ENCODE measurements around the gene MYO5A.

Gene MYO5A

DNA sequence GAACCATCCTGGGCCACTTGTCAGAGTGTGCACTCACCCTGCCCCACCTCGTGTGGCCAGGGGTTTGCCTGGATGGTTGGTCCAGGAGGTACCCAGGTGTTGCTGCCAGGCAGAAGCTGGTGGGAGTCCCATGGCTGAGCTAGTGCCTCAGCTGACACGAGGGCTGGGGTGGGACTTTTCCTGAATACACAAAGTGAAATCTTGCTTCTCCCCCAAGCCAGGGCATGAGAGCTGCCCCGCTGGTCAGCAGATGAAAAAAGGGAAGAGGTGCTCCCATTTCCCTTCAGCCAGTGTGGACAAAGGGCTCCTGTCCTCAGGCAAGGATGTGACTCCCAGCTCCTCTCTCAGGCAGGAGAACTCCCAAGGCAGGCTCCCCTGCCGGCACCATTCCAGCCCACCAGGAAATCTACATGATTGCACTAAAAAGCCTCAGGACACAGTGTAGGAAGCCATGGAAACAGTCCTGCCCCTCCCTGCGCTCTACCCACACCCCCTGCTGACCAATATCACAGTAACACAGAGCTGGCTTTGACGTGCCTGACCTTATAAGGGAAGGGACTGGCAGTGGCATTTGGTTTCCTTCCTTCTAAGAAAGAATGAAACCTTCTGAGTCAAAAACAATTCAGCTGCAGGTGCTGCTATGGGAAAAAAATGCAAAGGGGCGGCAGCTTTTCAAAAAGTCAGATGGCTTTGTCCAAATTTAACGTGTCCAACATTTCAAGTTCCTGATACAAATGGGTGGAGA is 267.0 kb downstream of the MYO5A start:
- TF ChIP-seq, protein P1, sequence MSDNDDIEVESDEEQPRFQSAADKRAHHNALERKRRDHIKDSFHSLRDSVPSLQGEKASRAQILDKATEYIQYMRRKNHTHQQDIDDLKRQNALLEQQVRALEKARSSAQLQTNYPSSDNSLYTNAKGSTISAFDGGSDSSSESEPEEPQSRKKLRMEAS (IDR thresholded peaks at IDR 0.05; ENCODE audit: low read depth, low read length) = no peak
- TF ChIP-seq MYC (IDR thresholded peaks at IDR 0.05; ENCODE audit: low read depth, low read length) (no peak), POLR2A (IDR thresholded peaks at IDR 0.05; ENCODE audit: extremely low read depth, insufficient read length) (no peak)
- TF ChIP-seq, protein P2, sequence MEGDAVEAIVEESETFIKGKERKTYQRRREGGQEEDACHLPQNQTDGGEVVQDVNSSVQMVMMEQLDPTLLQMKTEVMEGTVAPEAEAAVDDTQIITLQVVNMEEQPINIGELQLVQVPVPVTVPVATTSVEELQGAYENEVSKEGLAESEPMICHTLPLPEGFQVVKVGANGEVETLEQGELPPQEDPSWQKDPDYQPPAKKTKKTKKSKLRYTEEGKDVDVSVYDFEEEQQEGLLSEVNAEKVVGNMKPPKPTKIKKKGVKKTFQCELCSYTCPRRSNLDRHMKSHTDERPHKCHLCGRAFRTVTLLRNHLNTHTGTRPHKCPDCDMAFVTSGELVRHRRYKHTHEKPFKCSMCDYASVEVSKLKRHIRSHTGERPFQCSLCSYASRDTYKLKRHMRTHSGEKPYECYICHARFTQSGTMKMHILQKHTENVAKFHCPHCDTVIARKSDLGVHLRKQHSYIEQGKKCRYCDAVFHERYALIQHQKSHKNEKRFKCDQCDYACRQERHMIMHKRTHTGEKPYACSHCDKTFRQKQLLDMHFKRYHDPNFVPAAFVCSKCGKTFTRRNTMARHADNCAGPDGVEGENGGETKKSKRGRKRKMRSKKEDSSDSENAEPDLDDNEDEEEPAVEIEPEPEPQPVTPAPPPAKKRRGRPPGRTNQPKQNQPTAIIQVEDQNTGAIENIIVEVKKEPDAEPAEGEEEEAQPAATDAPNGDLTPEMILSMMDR (IDR thresholded peaks at IDR 0.05; ENCODE audit: low read depth, low read length) = no peak
- H3K4me3 ChIP-seq (ENCODE audit: low read depth, low read length) = no peak overlapping the region
- peak; percentile 54 for DNase-seq (ENCODE audit: low read depth)

DNA sequence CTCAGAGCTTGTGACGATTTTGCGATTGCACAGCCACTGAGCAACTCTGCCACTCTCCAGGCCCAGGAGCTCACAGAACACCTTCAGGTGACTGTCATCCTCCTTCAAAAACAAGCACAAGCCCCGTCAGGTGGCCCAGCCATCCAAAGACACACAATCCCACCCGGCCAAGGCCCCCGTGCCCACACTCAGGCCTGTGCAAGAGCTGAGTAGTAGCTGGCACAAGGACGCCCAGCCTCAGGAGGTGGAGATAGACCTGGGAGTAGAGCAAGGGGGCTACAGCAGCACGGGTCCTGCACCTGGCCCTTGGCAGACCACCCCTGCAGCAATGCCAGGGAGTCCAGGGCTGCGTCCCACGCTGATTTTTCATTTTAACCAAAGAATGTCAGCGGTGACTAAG is 267.7 kb downstream of the MYO5A start:
- H3K4me3 ChIP-seq (ENCODE audit: low read depth, low read length) = no peak overlapping the region
- no peak for TF ChIP-seq MYC (IDR thresholded peaks at IDR 0.05; ENCODE audit: low read depth, low read length)
- no peak for TF ChIP-seq POLR2A (IDR thresholded peaks at IDR 0.05; ENCODE audit: extremely low read depth, insufficient read length)
- TF ChIP-seq, protein P2 (IDR thresholded peaks at IDR 0.05; ENCODE audit: low read depth, low read length) = no peak
- no peak for DNase-seq (ENCODE audit: low read depth)

DNA sequence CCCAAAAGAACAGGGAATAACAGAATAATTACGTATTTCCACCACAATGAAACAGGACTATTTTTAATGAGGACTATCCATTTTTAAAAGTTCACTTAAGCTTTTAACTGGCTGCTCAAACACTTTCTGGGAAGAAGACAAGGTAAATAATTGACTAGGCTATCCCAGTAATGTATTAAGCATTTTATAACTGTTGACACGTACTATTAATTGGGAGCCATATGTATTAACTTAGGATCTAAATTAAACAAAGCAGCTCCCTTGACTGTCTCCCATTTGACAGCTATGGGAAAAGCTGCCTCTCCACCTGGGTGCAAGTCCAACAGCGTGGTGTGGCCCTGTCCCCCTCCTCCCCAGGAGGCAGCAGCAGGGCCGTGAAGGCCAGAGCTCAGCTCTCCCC is 269.2 kb downstream of the MYO5A start:
- H3K4me3 ChIP-seq (ENCODE audit: low read depth, low read length) = no peak overlapping the region
- DNase-seq (ENCODE audit: low read depth) = no peak
- TF ChIP-seq POLR2A (IDR thresholded peaks at IDR 0.05; ENCODE audit: extremely low read depth, insufficient read length) (no peak), MYC (IDR thresholded peaks at IDR 0.05; ENCODE audit: low read depth, low read length) (no peak)
- TF ChIP-seq, protein P1 (IDR thresholded peaks at IDR 0.05; ENCODE audit: low read depth, low read length) = no peak
- TF ChIP-seq, protein P2 (IDR thresholded peaks at IDR 0.05; ENCODE audit: low read depth, low read length) = no peak

DNA sequence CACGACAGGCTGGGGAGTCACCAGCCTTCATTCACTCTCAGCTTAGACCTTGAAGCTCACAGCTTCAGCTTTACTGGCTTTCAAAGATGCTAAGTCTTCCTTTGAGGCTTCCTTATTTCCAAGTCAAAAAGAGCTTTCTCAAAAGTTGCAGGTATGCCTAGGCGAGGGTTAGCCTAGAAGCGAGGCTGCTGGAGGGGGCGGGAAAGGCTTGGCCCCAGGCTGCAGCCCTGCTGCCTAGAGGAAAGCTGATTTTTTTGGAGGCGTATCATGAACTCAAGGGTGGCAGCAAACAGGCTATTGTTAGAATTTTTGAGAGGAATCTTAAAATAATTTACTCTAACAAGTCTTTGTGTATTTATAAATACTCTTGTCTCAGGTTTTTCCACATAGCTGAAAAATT is 270.2 kb downstream of the MYO5A start:
- no peak for DNase-seq (ENCODE audit: low read depth)
- H3K4me3 ChIP-seq (ENCODE audit: low read depth, low read length) = no peak overlapping the region
- TF ChIP-seq, protein P2 (IDR thresholded peaks at IDR 0.05; ENCODE audit: low read depth, low read length) = no peak
- no peak for TF ChIP-seq POLR2A (IDR thresholded peaks at IDR 0.05; ENCODE audit: extremely low read depth, insufficient read length)
- TF ChIP-seq, protein P1 (IDR thresholded peaks at IDR 0.05; ENCODE audit: low read depth, low read length) = no peak
- TF ChIP-seq MYC (IDR thresholded peaks at IDR 0.05; ENCODE audit: low read depth, low read length) = no peak

DNA sequence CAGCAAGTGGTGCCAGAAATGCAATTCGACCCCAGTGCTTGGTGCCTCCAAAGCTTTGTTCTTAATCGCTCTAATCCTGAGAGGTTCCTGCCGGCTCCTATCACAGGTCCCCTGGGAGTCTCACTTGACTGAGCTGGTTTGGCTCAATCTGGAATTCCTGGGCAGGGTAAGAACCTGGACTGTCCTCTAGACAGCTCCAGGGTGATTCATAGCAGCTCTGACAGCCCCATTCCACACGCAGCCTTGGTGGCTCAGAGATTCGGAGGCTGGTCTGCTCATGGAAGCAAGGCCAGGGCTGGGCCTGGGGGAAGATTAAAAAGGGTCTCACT is 271.0 kb downstream of the MYO5A start:
- no peak overlapping the region for H3K4me3 ChIP-seq (ENCODE audit: low read depth, low read length)
- no peak for TF ChIP-seq POLR2A (IDR thresholded peaks at IDR 0.05; ENCODE audit: extremely low read depth, insufficient read length)
- no peak for TF ChIP-seq MYC (IDR thresholded peaks at IDR 0.05; ENCODE audit: low read depth, low read length)
- TF ChIP-seq, protein P2 (IDR thresholded peaks at IDR 0.05; ENCODE audit: low read depth, low read length) = no peak
- TF ChIP-seq, protein P1 (IDR thresholded peaks at IDR 0.05; ENCODE audit: low read depth, low read length) = no peak
- no peak for DNase-seq (ENCODE audit: low read depth)

Measured in NB4 (cell line).